HG03575 (cell line): ENCODE measurements around the gene ANXA7.
"Not testable (repeated sequence)": the region's sequence is repeated elsewhere in the genome, so short reads cannot be mapped to it uniquely, and the experiment has no call there.

ENCODE experiments used
- ATAC-seq: cut with Tn5 transposase; IDR thresholded peaks from one replicate; pipeline ENCODE4 v1.9.1; 2021; ENCODE audit not compliant: unreplicated experiment, insufficient number of reproducible peaks, low FRiP score; ENCODE audit errors: extremely low read depth

Gene ANXA7

GRCh38 chr10:73410897-73411296 is 3.0 kb downstream of the ANXA7 start:
- ATAC-seq, result no peak

GRCh38 chr10:73408978-73409521 is 4.8 kb downstream of the ANXA7 start:
- ATAC-seq, result no peak

- no peak for ATAC-seq
Measured at GRCh38 chr10:73408061-73408460, 5.8 kb downstream of the ANXA7 start.

- no peak for ATAC-seq
Measured at GRCh38 chr10:73407495-73407894, 6.4 kb downstream of the ANXA7 start.

- no peak for ATAC-seq
Measured at GRCh38 chr10:73406846-73407245, 7.0 kb downstream of the ANXA7 start.

- ATAC-seq, result no peak
Measured at GRCh38 chr10:73405556-73405955, 8.3 kb downstream of the ANXA7 start.

GRCh38 chr10:73404690-73405089 is 9.2 kb downstream of the ANXA7 start:
- ATAC-seq, result no peak

GRCh38 chr10:73401636-73402035 is 12.2 kb downstream of the ANXA7 start:
- no peak for ATAC-seq

- ATAC-seq, result no peak
Measured at GRCh38 chr10:73399063-73399462, 14.8 kb downstream of the ANXA7 start.

GRCh38 chr10:73398024-73398423 is 15.8 kb downstream of the ANXA7 start:
- no peak for ATAC-seq

- ATAC-seq, result not testable (repeated sequence)
Measured at GRCh38 chr10:73394325-73394724, 19.5 kb downstream of the ANXA7 start.

- ATAC-seq, result no peak
Measured at GRCh38 chr10:73388228-73388627, 25.6 kb downstream of the ANXA7 start.

- ATAC-seq, result no peak
Measured at GRCh38 chr10:73386583-73386982, 27.3 kb downstream of the ANXA7 start.

- no peak for ATAC-seq
Measured at GRCh38 chr10:73379064-73379748, 34.7 kb downstream of the ANXA7 start.

GRCh38 chr10:73376679-73377078 is 37.2 kb downstream of the ANXA7 start:
- ATAC-seq, result no peak

- no peak for ATAC-seq
Measured at GRCh38 chr10:73368238-73368637, 45.6 kb downstream of the ANXA7 start.

GRCh38 chr10:73366381-73367298 is 47.2 kb downstream of the ANXA7 start:
- ATAC-seq, result no peak

- ATAC-seq, result no peak
Measured at GRCh38 chr10:73364964-73365363, 48.9 kb downstream of the ANXA7 start.

GRCh38 chr10:73359492-73359891 is 54.4 kb downstream of the ANXA7 start:
- ATAC-seq, result no peak
